HepG2 (cell line): ENCODE results near the gene SLC19A1. TPM values are rescaled to one million over a fixed set of nuclear protein-coding genes. Genes with fewer than 3 reads are reported as not detected.

ENCODE experiments used
- EEA1 ChIP-seq: sonication (generic); formaldehyde crosslinking; IDR thresholded peaks from 2 replicates; pipeline ENCODE4 v1.5.1; 2020; ENCODE audit warnings: mild to moderate bottlenecking, missing genetic modification reagents, borderline replicate concordance
- ELF1 ChIP-seq: sonication (generic); formaldehyde crosslinking; IDR thresholded peaks from 2 replicates; pipeline ENCODE4 v1.4.0; 2020; ENCODE audit warnings: missing genetic modification reagents
- MTF2 ChIP-seq: sonication (generic); formaldehyde crosslinking; IDR thresholded peaks from 2 replicates; pipeline ENCODE4 v1.5.0; 2020; ENCODE audit warnings: missing genetic modification reagents, borderline replicate concordance
- PAWR ChIP-seq: sonication (generic); formaldehyde crosslinking; IDR thresholded peaks from 2 replicates; pipeline ENCODE4 v1.4.0; 2020; ENCODE audit warnings: missing genetic modification reagents, mild to moderate bottlenecking, borderline replicate concordance
- PRMT3 ChIP-seq: sonication (generic); formaldehyde crosslinking; IDR thresholded peaks from 2 replicates; pipeline ENCODE4 v1.8.1; 2022; ENCODE audit warnings: low read depth, mild to moderate bottlenecking, moderate library complexity, missing genetic modification reagents, borderline replicate concordance
- ZMYM3 ChIP-seq: sonication (generic); formaldehyde crosslinking; IDR thresholded peaks from 2 replicates; pipeline ENCODE4 v1.5.1; 2020; ENCODE audit warnings: mild to moderate bottlenecking, missing genetic modification reagents
- ZNF781 ChIP-seq: sonication (generic); formaldehyde crosslinking; IDR thresholded peaks from 2 replicates; pipeline ENCODE4 v1.5.1; 2020; ENCODE audit warnings: borderline replicate concordance, mild to moderate bottlenecking, missing genetic modification reagents; ENCODE audit errors: not compliant biosample characterization
- polyA plus RNA-seq, 8 experiments: library from polyadenylated mRNA; depleted of rRNA in 3 of 8; stranded (reverse) in 7 of 8; unstranded in 1 of 8; fragments of >200 nt; fragmentation: Illumina TruSeq in 4 of 8; extraction: Trizol in 4 of 8; gene quantifications; 2 replicates each; pipeline versions ENCODE4 v1.2.1 to v1.2.3, GENCODE V29; 2011 to 2016; ENCODE audit warnings: low read depth in 4 of 8, missing spikeins in 1 of 8, mixed read lengths in 1 of 8; ENCODE audit not compliant: insufficient read depth in 1 of 8
- total RNA-seq, 5 experiments: library from RNA; depleted of rRNA; stranded (reverse); fragments of >200 nt; fragmentation: Illumina TruSeq; extraction: Trizol; gene quantifications; 2 replicates each; pipeline ENCODE4 v1.2.3, GENCODE V29; 2016; ENCODE audit warnings: low read depth in 1 of 5
- TF ChIP-seq, protein P1 (sequence below): sonication (generic); formaldehyde crosslinking; IDR thresholded peaks from 2 replicates; pipeline ENCODE4; 2020; ENCODE audit warnings: missing genetic modification reagents, mild to moderate bottlenecking, borderline replicate concordance
- TF ChIP-seq, protein P2 (sequence below): sonication (generic); formaldehyde crosslinking; IDR thresholded peaks from 2 replicates; pipeline ENCODE4 v1.4.0; 2020; ENCODE audit warnings: mild to moderate bottlenecking, missing genetic modification reagents, borderline replicate concordance
- TF ChIP-seq, protein P3 (sequence below): sonication (generic); formaldehyde crosslinking; IDR thresholded peaks from 2 replicates; pipeline ENCODE4 v1.5.1; 2020; ENCODE audit warnings: missing genetic modification reagents, mild to moderate bottlenecking, borderline replicate concordance
- TF ChIP-seq, protein P4 (sequence below): sonication (generic); formaldehyde crosslinking; IDR thresholded peaks from 2 replicates; pipeline ENCODE4 v1.8.0; 2022; ENCODE audit warnings: mild to moderate bottlenecking, missing genetic modification reagents; ENCODE audit not compliant: insufficient replicate concordance
- TF ChIP-seq, protein P5 (sequence below), 2 experiments: sonication (generic) in 1 of 2; formaldehyde crosslinking in 1 of 2; IDR thresholded peaks; 2 replicates each; pipeline versions ENCODE4 v1.5.1 to v1.6.1; 2011 to 2020; ENCODE audit warnings: borderline replicate concordance in 1 of 2, low read depth in 1 of 2, low read length in 1 of 2, mild to moderate bottlenecking in 1 of 2, missing genetic modification reagents in 1 of 2, moderate library complexity in 1 of 2

SLC19A1 gene
- total and polyA plus RNA-seq, 2 of the 13 experiments (the other 11 are each of a cell fraction or from before 2014, with no cell fraction given): 21.8 to 23.0 TPM

DNA sequence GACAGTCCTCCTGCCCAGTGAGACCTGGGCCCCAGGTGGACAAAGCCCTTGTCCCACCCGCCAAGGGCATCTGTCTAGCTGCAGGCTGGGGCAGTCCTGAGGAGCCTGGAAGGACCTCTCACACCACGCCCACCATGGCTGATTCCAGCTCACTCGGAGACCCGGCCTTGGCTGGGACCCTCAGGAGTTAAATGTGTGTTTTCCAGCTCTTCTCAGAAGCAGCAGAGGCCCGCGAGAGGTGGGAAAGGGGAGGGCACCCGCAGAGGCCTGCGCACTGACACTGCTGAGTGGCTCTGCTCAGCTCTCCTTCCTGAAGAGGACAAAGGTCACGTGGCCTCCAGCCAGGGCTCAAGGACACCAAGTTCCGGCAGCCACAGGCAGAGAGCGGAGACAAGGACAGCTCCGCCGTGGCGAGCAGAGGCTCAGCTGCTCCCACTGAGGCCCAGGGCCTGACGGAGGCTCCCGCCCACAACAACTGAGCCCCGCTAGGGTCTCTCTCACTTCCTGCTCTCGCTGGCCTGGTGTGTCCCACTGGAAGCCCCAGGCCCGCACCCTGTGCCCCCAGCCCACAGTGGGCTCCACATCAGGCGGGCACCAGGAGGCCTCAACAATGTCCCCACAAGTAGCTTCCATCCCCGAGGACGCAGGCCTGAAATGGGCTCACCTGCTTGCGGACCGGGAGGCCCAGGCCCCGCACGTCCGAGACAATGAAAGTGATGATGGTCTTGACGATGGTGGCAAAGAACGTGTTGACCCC, 16.9 kb downstream of the SLC19A1 start (continued):
- TF ChIP-seq, protein P1, sequence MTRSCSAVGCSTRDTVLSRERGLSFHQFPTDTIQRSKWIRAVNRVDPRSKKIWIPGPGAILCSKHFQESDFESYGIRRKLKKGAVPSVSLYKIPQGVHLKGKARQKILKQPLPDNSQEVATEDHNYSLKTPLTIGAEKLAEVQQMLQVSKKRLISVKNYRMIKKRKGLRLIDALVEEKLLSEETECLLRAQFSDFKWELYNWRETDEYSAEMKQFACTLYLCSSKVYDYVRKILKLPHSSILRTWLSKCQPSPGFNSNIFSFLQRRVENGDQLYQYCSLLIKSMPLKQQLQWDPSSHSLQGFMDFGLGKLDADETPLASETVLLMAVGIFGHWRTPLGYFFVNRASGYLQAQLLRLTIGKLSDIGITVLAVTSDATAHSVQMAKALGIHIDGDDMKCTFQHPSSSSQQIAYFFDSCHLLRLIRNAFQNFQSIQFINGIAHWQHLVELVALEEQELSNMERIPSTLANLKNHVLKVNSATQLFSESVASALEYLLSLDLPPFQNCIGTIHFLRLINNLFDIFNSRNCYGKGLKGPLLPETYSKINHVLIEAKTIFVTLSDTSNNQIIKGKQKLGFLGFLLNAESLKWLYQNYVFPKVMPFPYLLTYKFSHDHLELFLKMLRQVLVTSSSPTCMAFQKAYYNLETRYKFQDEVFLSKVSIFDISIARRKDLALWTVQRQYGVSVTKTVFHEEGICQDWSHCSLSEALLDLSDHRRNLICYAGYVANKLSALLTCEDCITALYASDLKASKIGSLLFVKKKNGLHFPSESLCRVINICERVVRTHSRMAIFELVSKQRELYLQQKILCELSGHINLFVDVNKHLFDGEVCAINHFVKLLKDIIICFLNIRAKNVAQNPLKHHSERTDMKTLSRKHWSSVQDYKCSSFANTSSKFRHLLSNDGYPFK (CRISPR knock-in tag): no peak
- TF ChIP-seq, protein P2, sequence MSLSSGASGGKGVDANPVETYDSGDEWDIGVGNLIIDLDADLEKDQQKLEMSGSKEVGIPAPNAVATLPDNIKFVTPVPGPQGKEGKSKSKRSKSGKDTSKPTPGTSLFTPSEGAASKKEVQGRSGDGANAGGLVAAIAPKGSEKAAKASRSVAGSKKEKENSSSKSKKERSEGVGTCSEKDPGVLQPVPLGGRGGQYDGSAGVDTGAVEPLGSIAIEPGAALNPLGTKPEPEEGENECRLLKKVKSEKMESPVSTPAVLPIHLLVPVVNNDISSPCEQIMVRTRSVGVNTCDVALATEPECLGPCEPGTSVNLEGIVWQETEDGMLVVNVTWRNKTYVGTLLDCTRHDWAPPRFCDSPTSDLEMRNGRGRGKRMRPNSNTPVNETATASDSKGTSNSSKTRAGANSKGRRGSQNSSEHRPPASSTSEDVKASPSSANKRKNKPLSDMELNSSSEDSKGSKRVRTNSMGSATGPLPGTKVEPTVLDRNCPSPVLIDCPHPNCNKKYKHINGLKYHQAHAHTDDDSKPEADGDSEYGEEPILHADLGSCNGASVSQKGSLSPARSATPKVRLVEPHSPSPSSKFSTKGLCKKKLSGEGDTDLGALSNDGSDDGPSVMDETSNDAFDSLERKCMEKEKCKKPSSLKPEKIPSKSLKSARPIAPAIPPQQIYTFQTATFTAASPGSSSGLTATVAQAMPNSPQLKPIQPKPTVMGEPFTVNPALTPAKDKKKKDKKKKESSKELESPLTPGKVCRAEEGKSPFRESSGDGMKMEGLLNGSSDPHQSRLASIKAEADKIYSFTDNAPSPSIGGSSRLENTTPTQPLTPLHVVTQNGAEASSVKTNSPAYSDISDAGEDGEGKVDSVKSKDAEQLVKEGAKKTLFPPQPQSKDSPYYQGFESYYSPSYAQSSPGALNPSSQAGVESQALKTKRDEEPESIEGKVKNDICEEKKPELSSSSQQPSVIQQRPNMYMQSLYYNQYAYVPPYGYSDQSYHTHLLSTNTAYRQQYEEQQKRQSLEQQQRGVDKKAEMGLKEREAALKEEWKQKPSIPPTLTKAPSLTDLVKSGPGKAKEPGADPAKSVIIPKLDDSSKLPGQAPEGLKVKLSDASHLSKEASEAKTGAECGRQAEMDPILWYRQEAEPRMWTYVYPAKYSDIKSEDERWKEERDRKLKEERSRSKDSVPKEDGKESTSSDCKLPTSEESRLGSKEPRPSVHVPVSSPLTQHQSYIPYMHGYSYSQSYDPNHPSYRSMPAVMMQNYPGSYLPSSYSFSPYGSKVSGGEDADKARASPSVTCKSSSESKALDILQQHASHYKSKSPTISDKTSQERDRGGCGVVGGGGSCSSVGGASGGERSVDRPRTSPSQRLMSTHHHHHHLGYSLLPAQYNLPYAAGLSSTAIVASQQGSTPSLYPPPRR (CRISPR knock-in tag): peak; percentile 79; the same call in 1 of the 2 replicates
- TF ChIP-seq, protein P3, sequence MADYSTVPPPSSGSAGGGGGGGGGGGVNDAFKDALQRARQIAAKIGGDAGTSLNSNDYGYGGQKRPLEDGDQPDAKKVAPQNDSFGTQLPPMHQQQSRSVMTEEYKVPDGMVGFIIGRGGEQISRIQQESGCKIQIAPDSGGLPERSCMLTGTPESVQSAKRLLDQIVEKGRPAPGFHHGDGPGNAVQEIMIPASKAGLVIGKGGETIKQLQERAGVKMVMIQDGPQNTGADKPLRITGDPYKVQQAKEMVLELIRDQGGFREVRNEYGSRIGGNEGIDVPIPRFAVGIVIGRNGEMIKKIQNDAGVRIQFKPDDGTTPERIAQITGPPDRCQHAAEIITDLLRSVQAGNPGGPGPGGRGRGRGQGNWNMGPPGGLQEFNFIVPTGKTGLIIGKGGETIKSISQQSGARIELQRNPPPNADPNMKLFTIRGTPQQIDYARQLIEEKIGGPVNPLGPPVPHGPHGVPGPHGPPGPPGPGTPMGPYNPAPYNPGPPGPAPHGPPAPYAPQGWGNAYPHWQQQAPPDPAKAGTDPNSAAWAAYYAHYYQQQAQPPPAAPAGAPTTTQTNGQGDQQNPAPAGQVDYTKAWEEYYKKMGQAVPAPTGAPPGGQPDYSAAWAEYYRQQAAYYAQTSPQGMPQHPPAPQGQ (CRISPR knock-in tag): no peak; the same call in 1 of the 2 replicates
- TF ChIP-seq, protein P4, sequence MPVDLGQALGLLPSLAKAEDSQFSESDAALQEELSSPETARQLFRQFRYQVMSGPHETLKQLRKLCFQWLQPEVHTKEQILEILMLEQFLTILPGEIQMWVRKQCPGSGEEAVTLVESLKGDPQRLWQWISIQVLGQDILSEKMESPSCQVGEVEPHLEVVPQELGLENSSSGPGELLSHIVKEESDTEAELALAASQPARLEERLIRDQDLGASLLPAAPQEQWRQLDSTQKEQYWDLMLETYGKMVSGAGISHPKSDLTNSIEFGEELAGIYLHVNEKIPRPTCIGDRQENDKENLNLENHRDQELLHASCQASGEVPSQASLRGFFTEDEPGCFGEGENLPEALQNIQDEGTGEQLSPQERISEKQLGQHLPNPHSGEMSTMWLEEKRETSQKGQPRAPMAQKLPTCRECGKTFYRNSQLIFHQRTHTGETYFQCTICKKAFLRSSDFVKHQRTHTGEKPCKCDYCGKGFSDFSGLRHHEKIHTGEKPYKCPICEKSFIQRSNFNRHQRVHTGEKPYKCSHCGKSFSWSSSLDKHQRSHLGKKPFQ (CRISPR knock-in tag): peak; percentile 85
- TF ChIP-seq EEA1 (CRISPR knock-in tag): no peak
- TF ChIP-seq PRMT3 (CRISPR knock-in tag): no peak
- TF ChIP-seq ZMYM3 (CRISPR knock-in tag): peak; percentile 48; the same call in 1 of the 2 replicates
- TF ChIP-seq MTF2 (CRISPR knock-in tag): no peak
- peak; percentile 72 for TF ChIP-seq ELF1 (CRISPR knock-in tag)
- no peak for TF ChIP-seq PAWR (CRISPR knock-in tag)
- TF ChIP-seq ZNF781: peak; percentile 5
- TF ChIP-seq, protein P5, sequence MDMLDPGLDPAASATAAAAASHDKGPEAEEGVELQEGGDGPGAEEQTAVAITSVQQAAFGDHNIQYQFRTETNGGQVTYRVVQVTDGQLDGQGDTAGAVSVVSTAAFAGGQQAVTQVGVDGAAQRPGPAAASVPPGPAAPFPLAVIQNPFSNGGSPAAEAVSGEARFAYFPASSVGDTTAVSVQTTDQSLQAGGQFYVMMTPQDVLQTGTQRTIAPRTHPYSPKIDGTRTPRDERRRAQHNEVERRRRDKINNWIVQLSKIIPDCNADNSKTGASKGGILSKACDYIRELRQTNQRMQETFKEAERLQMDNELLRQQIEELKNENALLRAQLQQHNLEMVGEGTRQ (IDR thresholded peaks at IDR 0.05; ENCODE audit: low read depth, low read length): peak; percentile 93
- TF ChIP-seq, protein P5 (CRISPR knock-in tag; IDR thresholded peaks at IDR 0.05; ENCODE audit: borderline replicate concordance): peak; percentile 94; the same call in 1 of the 2 replicates
